Stimulated activated CD8-positive, alpha-beta memory T cell treated with anti-CD3 and anti-CD28 coated beads, Interleukin-4, amount 100 ng/mL, for 4 hours (primary cell): ENCODE results near the gene ZSWIM4.

Experiments used
- DNase-seq, 2 donors: peaks; one replicate each; pipeline ENCODE4 v3.0.0-alpha.2; 2020; ENCODE audit warnings: low read depth in 2 of 2, low spot score in 1 of 2

ZSWIM4 gene

GRCh38 chr19:13808856-13809255 is 13.6 kb downstream of the ZSWIM4 start:
- no peak for DNase-seq

GRCh38 chr19:13812544-13812943 is 17.3 kb downstream of the ZSWIM4 start:
- no peak for DNase-seq

DNA sequence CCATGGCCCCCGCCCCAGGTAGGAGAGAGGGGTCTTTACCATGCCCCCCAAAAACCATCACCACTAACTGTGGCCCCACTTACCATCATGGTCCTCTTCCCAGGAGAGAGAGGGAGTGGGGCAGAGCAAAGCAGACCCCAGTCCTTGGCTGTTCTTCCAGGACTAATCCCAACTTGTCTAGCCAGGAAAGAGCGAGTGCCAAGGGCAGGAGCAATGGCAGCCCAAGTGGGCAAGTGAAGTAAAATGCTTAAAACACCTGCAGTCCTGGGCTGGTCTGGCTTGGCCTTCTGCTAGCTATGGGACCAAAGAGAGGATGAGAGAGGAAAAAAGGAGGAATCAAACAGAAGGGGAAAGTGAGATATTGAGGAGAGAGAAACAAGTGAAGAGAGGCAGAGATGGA is 17.9 kb downstream of the ZSWIM4 start:
- DNase-seq, result no peak

- no peak for DNase-seq
Measured at GRCh38 chr19:13814550-13814949, 19.3 kb downstream of the ZSWIM4 start.

GRCh38 chr19:13817018-13817614 is 21.9 kb downstream of the ZSWIM4 start:
- DNase-seq, result no peak

DNA sequence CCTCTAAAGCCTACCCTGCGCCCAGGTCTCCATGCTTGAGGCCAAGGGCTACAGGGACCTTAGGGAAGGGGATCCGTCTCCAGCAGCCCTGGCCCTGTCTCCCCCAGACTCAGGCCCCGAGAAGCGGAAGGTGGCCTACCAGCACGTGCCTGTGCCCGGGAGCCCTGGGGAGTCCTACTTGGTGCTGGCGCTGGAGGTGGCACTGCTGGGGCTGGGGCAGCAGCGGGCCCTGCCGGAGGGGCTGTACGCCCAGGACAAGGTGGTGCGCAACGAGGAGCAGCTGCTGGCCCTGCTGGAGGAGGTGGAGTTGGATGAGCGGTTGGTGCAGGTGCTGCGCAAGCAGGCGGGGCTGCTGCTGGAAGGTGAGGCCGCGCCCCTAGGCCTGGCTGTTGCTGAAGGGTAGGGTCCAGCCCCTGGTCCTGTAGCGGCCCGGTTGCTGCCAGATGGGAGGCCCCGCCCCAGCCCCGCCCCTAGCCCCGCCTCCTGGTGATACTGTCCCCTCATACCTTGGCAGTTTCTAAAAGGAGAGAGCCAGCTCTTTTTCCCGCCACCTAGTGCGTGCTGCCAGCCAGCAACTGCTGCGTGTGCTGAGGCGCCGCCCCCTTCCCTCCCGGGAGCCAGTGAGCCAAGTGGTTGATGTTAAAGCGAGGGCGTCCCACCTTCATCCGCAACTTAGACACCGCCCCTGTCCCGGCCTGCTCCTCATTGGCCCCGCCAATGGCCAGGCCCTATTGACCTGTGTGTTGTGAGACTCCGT is 22.6 kb downstream of the ZSWIM4 start:
- DNase-seq, result no peak

DNA sequence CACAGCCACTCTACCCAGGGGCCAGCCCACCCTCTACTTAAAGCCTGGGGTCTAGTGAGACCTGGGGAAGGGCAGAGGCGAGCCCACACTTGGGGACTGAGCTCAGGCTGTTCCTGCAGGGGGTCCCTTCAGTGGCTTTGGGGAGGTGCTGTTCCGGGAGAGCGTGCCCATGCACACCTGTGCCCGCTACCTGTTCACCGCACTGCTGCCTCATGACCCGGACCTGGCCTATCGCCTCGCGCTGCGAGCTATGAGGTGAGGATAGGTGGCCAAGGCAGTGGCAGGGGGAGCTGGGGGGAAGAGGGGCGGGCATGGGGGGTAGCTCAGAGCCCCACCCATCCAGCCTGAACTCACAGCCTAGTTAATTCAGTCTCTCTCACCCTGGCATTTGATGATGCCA is 24.0 kb downstream of the ZSWIM4 start:
- no peak for DNase-seq

- DNase-seq, result no peak
Measured at GRCh38 chr19:13821292-13821691, 26.0 kb downstream of the ZSWIM4 start.

DNA sequence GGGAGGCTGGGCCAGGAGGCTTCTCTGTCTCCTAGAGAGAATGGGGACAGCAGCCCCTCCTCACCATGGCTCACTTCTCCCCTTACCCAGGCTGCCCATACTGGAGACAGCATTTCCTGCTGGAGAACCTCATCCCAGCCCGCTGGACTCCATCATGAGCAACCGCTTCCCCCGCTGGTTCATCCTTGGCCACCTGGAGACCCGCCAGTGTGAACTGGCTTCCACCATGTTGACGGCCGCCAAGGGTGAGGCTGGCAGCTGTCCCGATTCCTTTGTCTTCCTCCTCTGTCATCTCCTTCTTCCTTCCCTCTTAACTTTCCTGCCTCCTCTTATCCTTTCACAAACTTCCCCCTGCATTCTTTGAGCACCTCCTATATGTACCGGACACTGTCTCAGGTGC is 28.0 kb downstream of the ZSWIM4 start:
- no peak for DNase-seq

- DNase-seq, result no peak
Measured at GRCh38 chr19:13823901-13824300, 28.7 kb downstream of the ZSWIM4 start.

DNA sequence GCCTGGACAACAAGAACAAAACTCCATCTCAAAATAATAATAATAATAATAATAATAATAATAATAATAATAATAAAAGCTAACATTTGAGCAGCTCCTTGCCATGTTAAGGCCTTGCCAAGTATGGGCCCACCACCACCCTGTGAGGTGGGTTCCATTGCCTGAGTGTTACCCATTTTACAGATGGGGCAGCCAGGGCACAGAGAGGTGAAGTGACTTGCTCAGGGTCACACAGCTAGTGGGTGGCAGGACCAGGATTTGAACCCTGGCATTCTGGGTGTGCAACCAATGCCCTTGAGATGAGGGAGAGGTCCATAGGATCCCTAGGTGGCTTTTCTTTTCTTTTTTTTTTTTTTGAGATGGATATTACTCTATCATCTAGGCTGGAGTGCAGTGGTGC is 29.5 kb downstream of the ZSWIM4 start:
- DNase-seq, result no peak

DNA sequence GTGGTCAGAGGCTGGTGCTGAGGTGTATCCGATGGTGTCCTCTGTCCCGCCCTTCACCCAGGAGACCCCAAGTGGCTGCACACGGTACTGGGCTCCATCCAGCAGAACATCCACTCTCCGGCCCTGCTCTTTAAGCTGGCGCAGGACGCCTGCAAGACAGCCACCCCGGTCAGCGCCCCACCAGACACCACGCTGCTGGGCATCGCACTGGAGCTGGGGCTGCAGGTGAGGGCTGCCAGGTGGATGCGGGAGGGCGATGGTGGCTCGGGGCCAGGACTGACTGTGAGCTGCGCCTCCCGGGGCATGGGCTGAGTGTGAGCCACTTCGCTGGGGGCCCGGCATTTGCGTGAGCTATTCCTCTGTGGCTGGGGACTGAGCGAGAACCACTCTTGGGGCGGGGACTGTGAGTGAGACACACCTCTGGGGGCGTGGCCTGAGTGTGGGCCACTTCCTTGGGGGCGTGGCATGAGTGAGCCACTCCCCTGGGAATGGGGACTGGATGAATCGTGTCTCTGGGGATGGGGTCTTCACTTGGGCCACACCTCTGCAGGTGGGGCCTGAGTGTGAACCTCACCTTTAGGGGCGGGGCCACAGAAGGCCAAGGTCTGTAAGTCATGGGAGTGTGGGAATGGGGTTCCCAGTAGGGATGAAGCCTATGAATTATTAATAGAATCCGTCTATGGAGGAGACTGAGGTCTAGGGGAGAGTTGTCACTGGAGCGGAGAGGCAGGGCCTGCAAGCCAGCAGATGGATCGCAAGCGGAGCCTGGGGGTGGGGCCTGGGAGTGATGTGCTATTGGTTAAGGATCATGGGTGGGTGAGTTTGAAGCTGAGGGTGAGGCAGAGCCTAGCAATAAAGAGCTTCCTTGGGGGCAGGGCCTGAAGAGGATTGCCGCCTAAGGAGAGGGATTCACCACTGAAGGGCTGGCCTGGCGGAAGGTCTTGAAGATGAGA is 30.5 kb downstream of the ZSWIM4 start:
- DNase-seq, result no peak

DNA sequence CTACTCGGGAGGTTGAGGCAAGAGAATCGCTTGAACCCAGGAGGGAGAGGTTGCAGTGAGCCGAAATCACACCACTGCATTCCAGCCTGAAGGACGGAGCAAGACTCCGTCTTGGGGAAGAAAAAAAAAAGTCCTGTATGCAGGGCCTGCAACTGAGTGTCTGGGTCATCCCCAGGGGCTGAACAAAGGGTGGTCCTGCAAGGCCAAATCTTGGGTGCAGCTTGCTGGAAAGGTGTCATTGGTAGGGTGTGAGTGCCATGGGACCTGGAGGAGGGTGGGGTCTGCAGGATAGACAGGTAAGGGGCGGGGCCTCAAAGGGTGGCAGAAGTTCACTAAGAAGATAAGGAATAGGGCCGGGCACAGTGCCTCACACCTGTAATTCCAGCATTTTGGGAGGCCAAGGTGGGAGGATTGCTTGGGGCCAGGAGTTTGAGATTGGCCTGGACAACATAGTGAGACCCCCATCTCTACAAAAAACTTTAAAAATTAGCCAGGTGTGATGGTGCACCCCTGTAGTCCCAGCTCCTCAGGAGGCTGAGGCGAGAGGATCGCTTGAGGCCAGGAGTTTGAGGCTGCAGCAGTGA is 31.5 kb downstream of the ZSWIM4 start:
- no peak for DNase-seq

GRCh38 chr19:13827656-13828055 is 32.4 kb downstream of the ZSWIM4 start:
- no peak for DNase-seq

GRCh38 chr19:13830114-13830740 is 35.0 kb downstream of the ZSWIM4 start:
- DNase-seq, result no peak

GRCh38 chr19:13830741-13831536 is 35.7 kb downstream of the ZSWIM4 start:
- DNase-seq, result no peak

GRCh38 chr19:13831537-13832467 is 36.6 kb downstream of the ZSWIM4 start:
- DNase-seq, result no peak

DNA sequence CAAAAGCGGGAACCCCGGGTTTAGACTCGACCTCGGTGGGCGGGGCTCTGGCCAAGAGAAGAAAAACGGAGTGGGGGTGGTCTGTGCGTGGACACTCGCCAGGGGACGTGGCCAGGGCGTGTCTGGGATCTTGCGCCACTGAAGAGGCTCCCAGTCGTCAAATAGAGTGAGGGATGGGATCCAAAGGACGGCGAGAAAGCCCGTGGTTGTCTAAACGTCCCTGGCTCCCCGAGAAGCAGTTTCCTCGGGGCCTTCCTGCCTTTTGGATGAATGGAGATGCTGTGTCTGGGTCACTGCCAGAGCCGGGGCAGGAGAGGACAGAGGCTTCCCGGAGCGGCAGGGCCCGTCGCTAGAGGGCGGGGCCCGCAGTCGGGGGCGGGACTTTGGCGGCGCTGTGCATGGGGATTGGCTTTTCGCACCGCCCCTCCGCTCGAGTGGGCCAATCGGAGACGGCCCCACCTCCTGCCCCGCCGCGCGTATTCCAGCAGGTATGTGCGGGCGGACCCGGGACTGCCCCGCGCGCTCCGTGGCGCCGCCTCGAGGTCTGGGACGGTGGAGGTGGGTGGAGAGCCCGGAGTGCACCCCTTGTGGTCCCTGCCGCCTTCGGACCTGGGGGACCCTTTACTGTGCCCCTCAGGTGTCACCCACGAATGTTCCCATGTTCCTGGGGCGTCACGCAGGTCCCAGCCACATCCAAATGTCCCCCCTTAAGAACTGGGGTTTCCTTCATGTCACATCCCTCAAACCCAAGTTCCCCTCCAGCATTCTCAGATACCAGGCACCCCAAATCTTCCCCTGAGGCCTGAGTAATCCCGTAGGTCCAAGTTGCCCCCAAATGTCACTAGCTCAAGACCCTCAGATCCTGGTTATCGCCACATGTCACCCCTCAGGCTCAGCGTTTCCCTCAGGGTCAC is 38.3 kb downstream of the ZSWIM4 start:
- peak; percentile 81 to 82 for DNase-seq
